Measurements from ENCODE around the gene TIPARP.
"Not testable (repeated sequence)": the region's sequence is repeated elsewhere in the genome, so short reads cannot be mapped to it uniquely, and the experiment has no call there.

TIPARP gene

GRCh38 chr3:156649681-156650080 lies 24.7 kb upstream of the TIPARP start:
- no peak for DNase-seq (ENCODE audit: low read depth)

DNA sequence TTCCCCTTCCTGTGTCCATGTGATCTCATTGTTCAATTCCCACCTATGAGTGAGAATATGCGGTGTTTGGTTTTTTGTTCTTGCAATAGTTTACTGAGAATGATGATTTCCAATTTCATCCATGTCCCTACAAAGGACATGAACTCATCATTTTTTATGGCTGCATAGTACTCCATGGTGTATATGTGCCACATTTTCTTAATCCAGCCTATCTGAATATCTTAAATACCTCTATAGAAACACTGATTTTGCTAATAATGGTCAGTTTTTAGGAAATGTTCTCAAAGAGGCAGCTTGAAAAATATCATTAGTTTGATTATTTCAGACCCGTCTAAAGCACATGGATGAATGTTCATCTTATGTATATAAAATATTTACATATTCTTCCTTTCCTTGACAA lies 21.7 kb upstream of the TIPARP start:
- DNase-seq (ENCODE audit: low read depth) = not testable (repeated sequence)

DNA sequence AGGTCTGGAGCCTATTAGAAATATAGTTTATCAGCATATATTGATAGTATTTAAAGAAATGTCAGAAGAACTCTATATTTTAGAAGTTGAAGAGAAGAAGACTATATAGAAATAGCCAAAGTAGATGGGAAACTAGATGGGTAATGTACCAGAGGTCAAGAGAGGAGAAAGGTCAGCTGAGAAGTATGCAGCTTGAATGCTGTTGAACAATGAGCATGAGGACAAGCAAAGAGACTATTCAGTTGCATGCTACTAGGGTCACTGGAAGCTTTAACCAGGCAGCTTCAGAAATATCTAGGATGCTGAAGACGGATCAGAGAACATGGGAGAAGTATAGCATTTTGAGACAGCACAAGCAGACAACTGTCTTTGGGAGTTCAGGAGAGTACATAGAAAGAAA lies 19.6 kb upstream of the TIPARP start:
- no peak for DNase-seq (ENCODE audit: low read depth)

GRCh38 chr3:156655819-156656550 lies 18.4 kb upstream of the TIPARP start:
- DNase-seq (ENCODE audit: low read depth) = no peak

DNA sequence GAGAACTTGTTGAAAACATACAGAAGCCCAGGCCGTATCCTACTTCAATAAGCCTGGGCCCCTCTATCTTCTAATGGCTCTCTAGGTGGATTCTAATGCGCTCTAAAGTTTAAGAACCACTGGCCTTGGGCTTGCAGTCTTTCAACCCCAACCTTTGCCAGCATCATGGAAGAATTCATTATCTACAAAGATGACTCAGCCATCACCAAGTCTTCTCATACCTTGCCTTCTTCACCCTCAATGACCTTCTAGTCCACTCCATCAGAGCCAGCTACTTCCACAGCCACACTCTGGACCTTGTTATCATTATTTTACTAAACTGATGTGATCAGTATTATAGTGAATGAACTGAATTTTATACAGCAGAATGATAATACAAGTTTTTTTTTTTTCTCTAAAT lies 16.9 kb upstream of the TIPARP start:
- no peak for DNase-seq (ENCODE audit: low read depth)

GRCh38 chr3:156657862-156658731 lies 16.3 kb upstream of the TIPARP start:
- no peak for DNase-seq (ENCODE audit: low read depth)

DNA sequence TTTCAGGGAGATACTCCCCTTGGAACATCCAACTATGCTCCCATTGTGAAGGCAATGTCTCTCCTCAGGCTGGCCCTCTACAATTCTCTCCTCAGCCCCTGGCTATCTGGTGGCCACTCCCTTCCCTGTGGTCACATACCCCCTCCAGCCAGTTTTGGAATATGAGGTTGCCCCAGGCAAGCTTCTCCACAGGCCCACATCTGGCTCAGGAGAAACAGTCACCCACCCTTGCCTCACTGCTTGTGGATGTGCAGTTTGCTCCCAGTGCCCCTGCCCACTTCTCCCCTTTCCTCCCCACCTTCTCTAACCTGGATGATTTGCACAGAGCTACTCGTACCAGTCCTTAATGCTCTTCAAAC lies 15.7 kb upstream of the TIPARP start:
- DNase-seq (ENCODE audit: low read depth) = no peak

DNA sequence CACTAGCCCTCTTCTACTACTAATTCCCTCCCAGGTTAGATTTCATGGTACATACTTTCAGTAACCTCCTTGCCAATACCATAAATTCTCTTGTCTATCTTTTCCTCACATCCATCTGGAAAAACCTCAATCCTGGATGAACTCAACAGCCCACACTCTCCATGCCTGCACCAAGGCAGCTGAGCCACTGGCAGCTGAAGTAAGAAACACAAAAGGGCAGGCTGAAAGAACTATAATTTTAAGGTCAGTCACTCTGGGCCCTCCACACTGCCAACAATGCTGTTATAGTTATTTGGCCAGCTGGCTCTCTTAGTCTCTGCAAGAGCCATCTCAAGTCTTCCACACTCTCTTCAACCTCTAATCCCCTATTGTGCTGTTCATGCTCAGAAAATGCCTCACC lies 15.1 kb upstream of the TIPARP start:
- DNase-seq (ENCODE audit: low read depth) = no peak

GRCh38 chr3:156661155-156661554 lies 13.2 kb upstream of the TIPARP start:
- DNase-seq (ENCODE audit: low read depth) = no peak

GRCh38 chr3:156664011-156664830 lies 10.2 kb upstream of the TIPARP start:
- DNase-seq (ENCODE audit: low read depth) = no peak

- DNase-seq (ENCODE audit: low read depth) = no peak
Observed at GRCh38 chr3:156664831-156665178, 9.6 kb upstream of the TIPARP start.

DNA sequence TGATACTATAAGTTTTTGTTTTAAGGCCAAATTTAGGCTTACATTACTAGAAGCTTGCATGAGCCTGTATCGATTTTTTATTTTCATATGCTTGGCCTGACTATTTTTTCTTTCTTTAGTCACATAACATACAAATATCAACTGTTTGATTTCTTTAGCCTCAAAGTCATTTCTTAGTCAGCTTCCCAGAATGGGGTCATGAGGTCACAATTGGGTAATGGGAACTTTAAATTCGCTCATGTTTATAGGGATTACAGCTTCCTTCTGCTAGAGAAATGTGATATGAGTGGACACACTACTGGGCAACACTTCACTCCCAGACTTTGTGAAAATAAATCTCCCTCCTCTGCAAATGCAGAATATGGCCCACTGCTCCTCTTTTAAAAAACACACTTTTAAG lies 9.1 kb upstream of the TIPARP start:
- DNase-seq (ENCODE audit: low read depth) = no peak

GRCh38 chr3:156666073-156666472 lies 8.3 kb upstream of the TIPARP start:
- no peak for DNase-seq (ENCODE audit: low read depth)

DNA sequence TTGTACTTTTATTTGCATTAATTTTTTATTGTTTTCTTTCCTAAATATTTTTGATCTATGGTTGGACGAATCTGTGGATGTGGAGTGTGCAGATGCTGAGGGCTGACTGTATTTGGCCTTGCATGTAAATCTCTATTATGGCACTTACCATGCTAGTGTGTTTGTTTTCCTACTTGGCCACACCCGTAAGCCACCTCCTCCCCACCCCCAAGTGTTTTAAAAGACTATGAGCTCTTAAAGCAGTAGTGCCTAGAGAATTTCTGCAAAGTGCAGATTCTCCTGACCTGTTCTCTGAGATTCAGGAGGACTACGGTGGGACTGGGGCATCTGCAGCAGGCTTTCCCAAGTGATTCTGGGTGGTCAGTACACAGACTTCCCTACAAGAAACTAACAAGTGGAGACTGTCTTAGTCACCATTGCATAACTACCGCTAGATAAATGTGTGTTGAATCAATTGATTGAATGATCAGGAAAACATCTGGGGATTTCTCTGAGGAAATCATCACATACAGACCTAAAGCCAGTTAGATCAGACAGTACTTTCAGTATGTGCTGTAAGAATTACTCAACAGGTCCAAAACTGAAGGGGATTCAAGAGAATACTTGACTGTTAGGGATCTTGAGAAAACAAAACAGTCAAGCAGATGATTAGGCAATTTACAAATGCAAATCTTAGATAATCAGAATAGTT lies 6.2 kb upstream of the TIPARP start:
- no peak for DNase-seq (ENCODE audit: low read depth)

DNA sequence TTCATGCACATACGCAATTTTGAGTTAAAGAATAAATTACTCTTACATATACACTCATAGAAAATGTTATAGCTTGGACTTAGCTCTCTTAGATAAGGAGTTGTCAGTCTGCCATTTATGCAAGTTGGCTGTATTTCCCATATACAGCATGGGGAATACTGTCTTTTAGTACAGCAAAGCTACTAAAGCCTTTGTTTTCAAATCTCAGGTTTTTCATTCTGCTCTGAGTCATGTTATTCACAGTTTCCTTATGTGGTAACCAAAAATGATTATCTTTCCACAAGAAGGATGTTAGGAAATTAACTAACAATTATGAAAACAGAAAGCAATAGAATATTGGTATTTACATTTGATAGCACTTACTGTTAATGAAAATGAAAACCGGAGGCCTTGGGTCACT lies 4.3 kb upstream of the TIPARP start:
- no peak for DNase-seq (ENCODE audit: low read depth)

DNA sequence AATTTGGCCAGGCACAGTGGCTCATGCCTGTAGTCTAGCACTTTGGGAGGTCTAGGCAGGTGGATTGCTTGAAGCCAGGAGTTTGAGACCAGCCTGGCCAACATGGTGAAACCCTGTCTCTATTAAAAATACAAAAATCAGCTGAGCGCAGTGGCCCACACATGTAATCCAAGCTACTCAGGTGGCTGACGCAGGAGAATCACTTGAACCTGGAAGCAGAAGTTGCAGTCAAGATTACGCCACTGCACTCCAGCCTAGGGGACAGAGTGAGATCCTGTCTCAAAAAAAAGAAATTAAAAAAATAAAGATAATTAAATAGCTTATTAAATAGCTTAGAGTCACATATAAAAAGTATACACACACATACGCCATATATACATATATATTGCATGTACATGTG lies 3.7 kb upstream of the TIPARP start:
- no peak for DNase-seq (ENCODE audit: low read depth)

DNA sequence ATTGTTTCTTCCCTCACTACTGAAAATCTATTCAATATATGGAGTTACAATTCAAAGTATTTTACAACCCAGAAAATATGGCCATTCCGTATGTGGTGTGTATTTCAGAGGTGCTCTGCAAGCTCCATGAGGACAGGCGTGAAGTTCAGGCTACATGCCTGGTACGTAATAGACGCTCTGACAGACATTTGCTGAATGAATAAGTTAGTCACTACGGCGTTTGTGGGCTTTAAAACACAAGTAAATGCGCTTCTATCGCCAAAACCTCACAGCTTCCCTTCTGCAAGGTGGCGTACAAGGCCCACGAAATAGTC lies 701 bp upstream of the TIPARP start:
- DNase-seq (ENCODE audit: low read depth) = no peak

GRCh38 chr3:156674911-156675829 lies 780 bp downstream of the TIPARP start:
- DNase-seq (ENCODE audit: low read depth) = no peak

- peak; percentile 28 for DNase-seq (ENCODE audit: low read depth)
Observed at GRCh38 chr3:156675830-156676767, 1.7 kb downstream of the TIPARP start.
